ENCODE measurements around the gene SLC6A3.
A peak's percentile ranks its signal among the peaks of the same experiment; 100 is the strongest.

The SLC6A3 gene

GRCh38 chr5:1445313-1445688, at the start of gene SLC6A3:
SLC6A3 (minus strand) TSS chr5:1445440; CDS start chr5:1443197, 2,243 bp downstream.
- no peak for DNase-seq (ENCODE audit: low spot score)

- DNase-seq (ENCODE audit: low spot score): no peak
Observed at GRCh38 chr5:1493941-1494340, 48.7 kb upstream of the SLC6A3 start.

GRCh38 chr5:1493413-1493812, 48.2 kb upstream of the SLC6A3 start:
- no peak for DNase-seq (ENCODE audit: low spot score)

GRCh38 chr5:1492757-1493156, 47.5 kb upstream of the SLC6A3 start:
- no peak for DNase-seq (ENCODE audit: low spot score)

- no peak for DNase-seq (ENCODE audit: low spot score)
Observed at GRCh38 chr5:1490376-1490775, 45.1 kb upstream of the SLC6A3 start.

- no peak for DNase-seq (ENCODE audit: low spot score)
Observed at GRCh38 chr5:1489754-1490153, 44.5 kb upstream of the SLC6A3 start.

- peak; percentile 54 for DNase-seq (ENCODE audit: low spot score)
Observed at GRCh38 chr5:1488882-1489680, 43.8 kb upstream of the SLC6A3 start.

GRCh38 chr5:1487079-1487764, 42.0 kb upstream of the SLC6A3 start:
- DNase-seq (ENCODE audit: low spot score): no peak

GRCh38 chr5:1486271-1486670, 41.0 kb upstream of the SLC6A3 start:
- DNase-seq (ENCODE audit: low spot score): no peak

GRCh38 chr5:1485579-1486118, 40.4 kb upstream of the SLC6A3 start:
- DNase-seq (ENCODE audit: low spot score): no peak

GRCh38 chr5:1484730-1485578, 39.7 kb upstream of the SLC6A3 start:
- no peak for DNase-seq (ENCODE audit: low spot score)

GRCh38 chr5:1483856-1484729, 38.9 kb upstream of the SLC6A3 start:
- DNase-seq (ENCODE audit: low spot score): no peak

GRCh38 chr5:1483064-1483463, 37.8 kb upstream of the SLC6A3 start:
- no peak for DNase-seq (ENCODE audit: low spot score)

GRCh38 chr5:1481959-1482331, 36.7 kb upstream of the SLC6A3 start:
- no peak for DNase-seq (ENCODE audit: low spot score)

- no peak for DNase-seq (ENCODE audit: low spot score)
Observed at GRCh38 chr5:1481266-1481958, 36.2 kb upstream of the SLC6A3 start.

GRCh38 chr5:1480806-1481205, 35.6 kb upstream of the SLC6A3 start:
- no peak for DNase-seq (ENCODE audit: low spot score)

- no peak for DNase-seq (ENCODE audit: low spot score)
Observed at GRCh38 chr5:1480217-1480616, 35.0 kb upstream of the SLC6A3 start.

- peak; percentile 41 for DNase-seq (ENCODE audit: low spot score)
Observed at GRCh38 chr5:1479581-1480188, 34.4 kb upstream of the SLC6A3 start.

GRCh38 chr5:1479066-1479465, 33.8 kb upstream of the SLC6A3 start:
- no peak for DNase-seq (ENCODE audit: low spot score)

GRCh38 chr5:1478271-1479035, 33.2 kb upstream of the SLC6A3 start:
- no peak for DNase-seq (ENCODE audit: low spot score)

Measured in CD4-positive, alpha-beta T cell treated with Interleukin-2 at 100 ng/mL for 4 hours (primary cell).